K562 (cell line): ENCODE data around the gene ZNF441. TPM values are rescaled to one million over a fixed set of nuclear protein-coding genes. Genes with fewer than 3 reads are reported as not detected.

Source experiments
- EGR1 ChIP-seq: fragments of 450-650 bp; conservative IDR thresholded peaks from 2 replicates; pipeline ENCODE4 v1.6.1; 2017; ENCODE audit warnings: mild to moderate bottlenecking
- EP400 ChIP-seq: fragments of 450-650 bp; IDR thresholded peaks from 2 replicates; pipeline ENCODE4 v1.6.1; 2017; ENCODE audit warnings: antibody characterized with exemption, mild to moderate bottlenecking, moderate library complexity
- ILK ChIP-seq: fragments of 450-650 bp; IDR thresholded peaks from 2 replicates; pipeline ENCODE4 v1.6.1; 2016; ENCODE audit warnings: missing genetic modification characterization, low read depth, mild to moderate bottlenecking, missing compliant biosample characterization, moderate library complexity, borderline replicate concordance
- KAT7 ChIP-seq: sonication (generic); formaldehyde crosslinking; IDR thresholded peaks from 2 replicates; pipeline ENCODE4 v1.8.0; 2022; ENCODE audit warnings: missing genetic modification reagents, mild to moderate bottlenecking, borderline replicate concordance
- NCOA6 ChIP-seq: fragments of 450-650 bp; IDR thresholded peaks from 2 replicates; pipeline ENCODE4 v1.6.1; 2017; ENCODE audit warnings: mild to moderate bottlenecking
- NCOR1 ChIP-seq: fragments of 450-650 bp; IDR thresholded peaks from 2 replicates; pipeline ENCODE4 v1.6.1; 2016; ENCODE audit warnings: mild to moderate bottlenecking, moderate library complexity
- NR4A1 ChIP-seq, 2 experiments: fragments of 250-450 bp in 1 of 2; fragments of 450-650 bp in 1 of 2; sonication (Bioruptor Pico) in 1 of 2; IDR thresholded peaks; 2 replicates each; pipeline versions ENCODE4 v1.4.0 to v1.6.1; 2016 to 2020; ENCODE audit warnings: mild to moderate bottlenecking in 2 of 2, missing compliant biosample characterization in 1 of 2, missing genetic modification characterization in 1 of 2, moderate library complexity in 1 of 2
- POLR2AphosphoS5 ChIP-seq: IDR thresholded peaks from 2 replicates; pipeline ENCODE4 v1.6.1; 2011; ENCODE audit warnings: mild to moderate bottlenecking, low read depth, low read length, moderate library complexity; ENCODE audit not compliant: control insufficient read depth, insufficient read depth
- POLR2B ChIP-seq: fragments of 450-650 bp; IDR thresholded peaks from 2 replicates; pipeline ENCODE4 v1.6.1; 2018; ENCODE audit warnings: low read depth; ENCODE audit not compliant: partially characterized antibody
- RBM25 ChIP-seq: fragments of 200-400 bp; formaldehyde crosslinking; IDR thresholded peaks from 2 replicates; pipeline ENCODE4 v1.6.1; 2018; ENCODE audit warnings: low read length, low read depth, moderate library complexity; ENCODE audit not compliant: severe bottlenecking
- SMARCA4 ChIP-seq: fragments of 450-650 bp; IDR thresholded peaks from 2 replicates; pipeline ENCODE4 v1.6.1; 2016
- ZBTB12 ChIP-seq: fragments of 250-450 bp; sonication (Bioruptor Pico); IDR thresholded peaks from 2 replicates; pipeline ENCODE4 v1.4.0; 2020
- ZNF224 ChIP-seq: sonication (generic); formaldehyde crosslinking; IDR thresholded peaks from 2 replicates; pipeline ENCODE4 v1.8.0; 2022; ENCODE audit warnings: mild to moderate bottlenecking, missing genetic modification reagents
- ZNF384 ChIP-seq: IDR thresholded peaks from 2 replicates; pipeline ENCODE4 v1.6.1; 2012; ENCODE audit warnings: low read depth, low read length, improper control_type of control experiment
- ZNF79 ChIP-seq: fragments of 250-450 bp; sonication (Bioruptor Pico); IDR thresholded peaks from 2 replicates; pipeline ENCODE4 v1.4.0; 2020; ENCODE audit warnings: low read depth, mild to moderate bottlenecking, moderate library complexity
- ZSCAN29 ChIP-seq: fragments of 450-650 bp; IDR thresholded peaks from 2 replicates; pipeline ENCODE4 v1.6.1; 2017
- polyA plus RNA-seq, 8 experiments: library from polyadenylated mRNA; depleted of rRNA in 4 of 8; stranded (reverse) in 5 of 8; unstranded in 3 of 8; fragments of >200 nt; fragmentation: Nextera tagmentation in 2 of 8; fragmentation: Illumina TruSeq in 1 of 8; extraction: Ambion mirVana in 2 of 8; extraction: Trizol in 1 of 8; gene quantifications; 2 replicates each; pipeline versions ENCODE4 v1.2.1 to v1.2.3, GENCODE V29; 2011 to 2014; ENCODE audit warnings: inconsistent platforms in 1 of 8, missing spikeins in 1 of 8
- total RNA-seq, 7 experiments: library from RNA; depleted of rRNA in 6 of 7; stranded (reverse); fragments of >200 nt in 6 of 7; fragmentation: Illumina TruSeq in 2 of 7; extraction: Trizol in 2 of 7; gene quantifications; 2 replicates each; pipeline versions ENCODE4 v1.2.1 to v1.2.3, GENCODE V29; 2011 to 2021; ENCODE audit warnings: low replicate concordance in 1 of 7
- TF ChIP-seq, protein P1 (sequence below): fragments of 450-650 bp; conservative IDR thresholded peaks from 2 replicates; pipeline ENCODE4 v1.6.1; 2016; ENCODE audit warnings: missing genetic modification characterization, low read depth, mild to moderate bottlenecking, control low read depth, missing compliant biosample characterization
- TF ChIP-seq, protein P2 (sequence below): fragments of 250-450 bp; sonication (Bioruptor Pico); IDR thresholded peaks from 2 replicates; pipeline ENCODE4 v1.5.1; 2021; ENCODE audit warnings: mild to moderate bottlenecking
- TF ChIP-seq, protein P3 (sequence below): fragments of 450-650 bp; IDR thresholded peaks from 2 replicates; pipeline ENCODE4 v1.6.1; 2016; ENCODE audit warnings: low read depth, mild to moderate bottlenecking, moderate library complexity
- TF ChIP-seq, protein P4 (sequence below): sonication (generic); formaldehyde crosslinking; IDR thresholded peaks from 2 replicates; pipeline ENCODE4 v1.8.0; 2022; ENCODE audit warnings: missing genetic modification reagents, mild to moderate bottlenecking, borderline replicate concordance

ZNF441 gene
- total and polyA plus RNA-seq, 9 of the 15 experiments (the other 6 are each of a cell fraction or from before 2014, with no cell fraction given) = 1.9 to 14.0 (median 7.8) TPM

DNA sequence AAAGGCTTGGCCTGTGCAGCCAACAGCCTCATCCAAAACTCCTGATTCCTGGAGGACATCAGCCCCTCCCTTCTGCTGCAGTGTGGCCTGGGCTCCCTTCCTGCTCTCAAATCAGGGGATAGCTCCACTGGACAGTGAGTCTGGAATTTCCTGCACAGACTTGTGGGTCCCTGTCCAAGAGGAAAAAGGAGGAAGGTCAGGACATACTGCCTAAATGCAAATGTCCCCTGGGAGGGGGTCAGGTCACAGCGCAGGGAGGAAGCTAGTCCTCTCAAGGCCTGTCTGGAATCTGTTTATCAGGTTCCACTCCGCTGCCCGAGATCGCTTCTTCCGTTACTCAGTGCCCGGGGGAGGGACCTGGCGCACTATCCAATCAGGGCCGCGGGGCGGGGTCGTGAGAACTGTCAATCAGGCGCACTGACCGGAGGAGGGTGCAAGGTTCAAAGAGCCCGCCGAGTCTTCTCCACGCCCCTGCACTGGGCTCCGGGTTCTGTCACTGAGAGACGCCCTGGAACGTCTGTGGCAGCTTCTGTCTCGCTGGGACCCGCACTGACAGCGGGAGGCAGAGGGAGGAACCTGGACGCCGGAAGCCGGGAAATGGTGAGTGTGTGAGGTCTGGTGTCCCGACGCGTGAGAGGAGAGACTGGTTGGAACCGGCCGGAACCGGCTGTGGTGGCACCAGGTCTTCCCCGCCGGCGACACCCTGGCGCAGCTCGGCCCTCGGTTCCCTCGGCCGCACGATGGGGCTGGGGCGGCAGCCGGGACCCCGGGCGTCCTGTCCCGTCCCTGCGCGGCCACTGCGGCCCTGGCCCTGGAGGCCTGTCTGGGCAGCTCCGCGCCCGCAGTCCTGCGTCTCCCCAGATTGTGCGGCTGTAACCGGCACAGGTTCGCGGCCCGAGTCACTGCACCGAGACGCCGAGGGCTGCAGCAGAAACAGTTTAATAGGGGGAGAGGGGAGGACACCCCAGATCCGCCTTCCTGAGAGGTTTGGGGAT lies at the start of gene ZNF441 (continued):
- peak; percentile 70 for TF ChIP-seq POLR2B
- TF ChIP-seq NCOR1 = no peak
- TF ChIP-seq, protein P1, sequence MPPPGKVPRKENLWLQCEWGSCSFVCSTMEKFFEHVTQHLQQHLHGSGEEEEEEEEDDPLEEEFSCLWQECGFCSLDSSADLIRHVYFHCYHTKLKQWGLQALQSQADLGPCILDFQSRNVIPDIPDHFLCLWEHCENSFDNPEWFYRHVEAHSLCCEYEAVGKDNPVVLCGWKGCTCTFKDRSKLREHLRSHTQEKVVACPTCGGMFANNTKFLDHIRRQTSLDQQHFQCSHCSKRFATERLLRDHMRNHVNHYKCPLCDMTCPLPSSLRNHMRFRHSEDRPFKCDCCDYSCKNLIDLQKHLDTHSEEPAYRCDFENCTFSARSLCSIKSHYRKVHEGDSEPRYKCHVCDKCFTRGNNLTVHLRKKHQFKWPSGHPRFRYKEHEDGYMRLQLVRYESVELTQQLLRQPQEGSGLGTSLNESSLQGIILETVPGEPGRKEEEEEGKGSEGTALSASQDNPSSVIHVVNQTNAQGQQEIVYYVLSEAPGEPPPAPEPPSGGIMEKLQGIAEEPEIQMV = no peak
- TF ChIP-seq, protein P2, sequence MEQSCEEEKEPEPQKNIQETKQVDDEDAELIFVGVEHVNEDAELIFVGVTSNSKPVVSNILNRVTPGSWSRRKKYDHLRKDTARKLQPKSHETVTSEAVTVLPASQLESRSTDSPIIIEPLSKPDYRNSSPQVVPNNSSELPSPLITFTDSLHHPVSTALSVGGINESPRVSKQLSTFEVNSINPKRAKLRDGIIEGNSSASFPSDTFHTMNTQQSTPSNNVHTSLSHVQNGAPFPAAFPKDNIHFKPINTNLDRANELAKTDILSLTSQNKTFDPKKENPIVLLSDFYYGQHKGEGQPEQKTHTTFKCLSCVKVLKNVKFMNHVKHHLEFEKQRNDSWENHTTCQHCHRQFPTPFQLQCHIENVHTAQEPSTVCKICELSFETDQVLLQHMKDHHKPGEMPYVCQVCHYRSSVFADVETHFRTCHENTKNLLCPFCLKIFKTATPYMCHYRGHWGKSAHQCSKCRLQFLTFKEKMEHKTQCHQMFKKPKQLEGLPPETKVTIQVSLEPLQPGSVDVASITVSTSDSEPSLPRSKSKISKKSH (CRISPR knock-in tag) = no peak
- TF ChIP-seq EP400 = peak; percentile 93
- TF ChIP-seq KAT7 (CRISPR knock-in tag) = no peak; the same call in 1 of the 2 replicates
- TF ChIP-seq SMARCA4 = no peak; the same call in 1 of the 2 replicates
- no peak for TF ChIP-seq NR4A1 (CRISPR knock-in tag; IDR thresholded peaks at IDR 0.05)
- no peak for TF ChIP-seq NR4A1 (tag; IDR thresholded peaks at IDR 0.05)
- TF ChIP-seq, protein P3, sequence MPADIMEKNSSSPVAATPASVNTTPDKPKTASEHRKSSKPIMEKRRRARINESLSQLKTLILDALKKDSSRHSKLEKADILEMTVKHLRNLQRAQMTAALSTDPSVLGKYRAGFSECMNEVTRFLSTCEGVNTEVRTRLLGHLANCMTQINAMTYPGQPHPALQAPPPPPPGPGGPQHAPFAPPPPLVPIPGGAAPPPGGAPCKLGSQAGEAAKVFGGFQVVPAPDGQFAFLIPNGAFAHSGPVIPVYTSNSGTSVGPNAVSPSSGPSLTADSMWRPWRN = 0 out of 2 replicates have a peak, but pooled peaks have one; percentile 41
- TF ChIP-seq ZNF79 (CRISPR knock-in tag) = no peak
- TF ChIP-seq, protein P4, sequence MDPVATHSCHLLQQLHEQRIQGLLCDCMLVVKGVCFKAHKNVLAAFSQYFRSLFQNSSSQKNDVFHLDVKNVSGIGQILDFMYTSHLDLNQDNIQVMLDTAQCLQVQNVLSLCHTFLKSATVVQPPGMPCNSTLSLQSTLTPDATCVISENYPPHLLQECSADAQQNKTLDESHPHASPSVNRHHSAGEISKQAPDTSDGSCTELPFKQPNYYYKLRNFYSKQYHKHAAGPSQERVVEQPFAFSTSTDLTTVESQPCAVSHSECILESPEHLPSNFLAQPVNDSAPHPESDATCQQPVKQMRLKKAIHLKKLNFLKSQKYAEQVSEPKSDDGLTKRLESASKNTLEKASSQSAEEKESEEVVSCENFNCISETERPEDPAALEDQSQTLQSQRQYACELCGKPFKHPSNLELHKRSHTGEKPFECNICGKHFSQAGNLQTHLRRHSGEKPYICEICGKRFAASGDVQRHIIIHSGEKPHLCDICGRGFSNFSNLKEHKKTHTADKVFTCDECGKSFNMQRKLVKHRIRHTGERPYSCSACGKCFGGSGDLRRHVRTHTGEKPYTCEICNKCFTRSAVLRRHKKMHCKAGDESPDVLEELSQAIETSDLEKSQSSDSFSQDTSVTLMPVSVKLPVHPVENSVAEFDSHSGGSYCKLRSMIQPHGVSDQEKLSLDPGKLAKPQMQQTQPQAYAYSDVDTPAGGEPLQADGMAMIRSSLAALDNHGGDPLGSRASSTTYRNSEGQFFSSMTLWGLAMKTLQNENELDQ = no peak
- no peak for TF ChIP-seq NCOA6
- no peak for TF ChIP-seq ZSCAN29
- no peak for TF ChIP-seq RBM25
- 0 out of 2 replicates have a peak, but pooled peaks have one; percentile 23 for TF ChIP-seq EGR1
- TF ChIP-seq ZNF224 (CRISPR knock-in tag) = no peak
- TF ChIP-seq ZNF384 = no peak
- TF ChIP-seq ZBTB12 (CRISPR knock-in tag) = no peak
- TF ChIP-seq ILK (tag) = no peak
- TF ChIP-seq POLR2AphosphoS5 = peak; percentile 69
